K562 (cell line): ENCODE data around the gene FTH1. TPM values are rescaled to one million over a fixed set of nuclear protein-coding genes. Genes with fewer than 3 reads are reported as not detected.

ENCODE experiments used
- CEBPZ ChIP-seq: fragments of 150-350 bp; IDR thresholded peaks from 2 replicates; pipeline ENCODE4 v1.6.1; 2014; ENCODE audit warnings: low read depth, mild to moderate bottlenecking, low read length, borderline replicate concordance
- EGR1 ChIP-seq: fragments of 450-650 bp; conservative IDR thresholded peaks from 2 replicates; pipeline ENCODE4 v1.6.1; 2017; ENCODE audit warnings: mild to moderate bottlenecking
- ERF ChIP-seq: fragments of 450-650 bp; formaldehyde crosslinking; IDR thresholded peaks from 2 replicates; pipeline ENCODE4 v1.4.0; 2020; ENCODE audit warnings: mild to moderate bottlenecking, mixed read lengths
- FOXM1 ChIP-seq, 2 experiments: fragments of 450-650 bp in 1 of 2; sonication (generic) in 1 of 2; formaldehyde crosslinking in 1 of 2; IDR thresholded peaks; 2 replicates each; pipeline versions ENCODE4 v1.6.1 to v1.9.0; 2017 to 2022; ENCODE audit warnings: low read depth in 2 of 2, mild to moderate bottlenecking in 2 of 2, missing genetic modification reagents in 1 of 2, moderate library complexity in 1 of 2
- GABPB1 ChIP-seq: sonication (generic); formaldehyde crosslinking; IDR thresholded peaks from 2 replicates; pipeline ENCODE4 v1.8.0; 2022; ENCODE audit warnings: mild to moderate bottlenecking, missing genetic modification reagents
- JUNB ChIP-seq: fragments of 450-650 bp; formaldehyde crosslinking; conservative IDR thresholded peaks from 2 replicates; pipeline ENCODE4 v1.4.0; 2020; ENCODE audit warnings: mild to moderate bottlenecking
- KDM4B ChIP-seq, 2 experiments: fragments of 450-650 bp in 1 of 2; sonication (generic) in 1 of 2; IDR thresholded peaks; 2 replicates each; pipeline ENCODE4 v1.6.1; 2016 to 2017; ENCODE audit warnings: borderline replicate concordance in 2 of 2, antibody characterized with exemption in 1 of 2, low read depth in 1 of 2, mild to moderate bottlenecking in 1 of 2
- POLR2G ChIP-seq: fragments of 200-400 bp; formaldehyde crosslinking; IDR thresholded peaks from 2 replicates; pipeline ENCODE4 v1.6.1; 2017; ENCODE audit warnings: low read depth, mild to moderate bottlenecking, antibody characterized with exemption, low read length, moderate library complexity
- RFX1 ChIP-seq: fragments of 450-650 bp; IDR thresholded peaks from 2 replicates; pipeline ENCODE4 v1.6.1; 2016; ENCODE audit warnings: mild to moderate bottlenecking, moderate library complexity
- TEAD1 ChIP-seq, 2 experiments: fragments of 450-650 bp in 1 of 2; sonication (generic) in 1 of 2; formaldehyde crosslinking; IDR thresholded peaks; 2 replicates each; pipeline versions ENCODE4 v1.4.0 to v1.8.0; 2020 to 2022; ENCODE audit warnings: mild to moderate bottlenecking in 2 of 2, missing genetic modification reagents in 1 of 2
- ZFP91 ChIP-seq: sonication (generic); formaldehyde crosslinking; IDR thresholded peaks from 2 replicates; pipeline ENCODE4 v1.8.0; 2022; ENCODE audit warnings: mild to moderate bottlenecking, missing genetic modification reagents
- ZKSCAN1 ChIP-seq: fragments of 150-350 bp; IDR thresholded peaks from 2 replicates; pipeline ENCODE4 v1.6.1; 2016; ENCODE audit warnings: low read depth, low read length
- ZKSCAN8 ChIP-seq: fragments of 200-800 bp; sonication (Bioruptor generic); IDR thresholded peaks from 2 replicates; pipeline ENCODE4 v1.6.1; 2016; ENCODE audit warnings: missing genetic modification characterization, missing compliant biosample characterization
- ZNF121 ChIP-seq: sonication (generic); formaldehyde crosslinking; conservative IDR thresholded peaks from 2 replicates; pipeline ENCODE4 v1.8.0; 2022; ENCODE audit warnings: missing genetic modification reagents
- ZNF592 ChIP-seq: fragments of 450-650 bp; IDR thresholded peaks from 2 replicates; pipeline ENCODE4 v1.6.1; 2017; ENCODE audit warnings: antibody characterized with exemption, mild to moderate bottlenecking
- polyA plus RNA-seq, 8 experiments: library from polyadenylated mRNA; depleted of rRNA in 4 of 8; stranded (reverse) in 5 of 8; unstranded in 3 of 8; fragments of >200 nt; fragmentation: Nextera tagmentation in 2 of 8; fragmentation: Illumina TruSeq in 1 of 8; extraction: Ambion mirVana in 2 of 8; extraction: Trizol in 1 of 8; gene quantifications; 2 replicates each; pipeline versions ENCODE4 v1.2.1 to v1.2.3, GENCODE V29; 2011 to 2014; ENCODE audit warnings: inconsistent platforms in 1 of 8, missing spikeins in 1 of 8
- total RNA-seq, 7 experiments: library from RNA; depleted of rRNA in 6 of 7; stranded (reverse); fragments of >200 nt in 6 of 7; fragmentation: Illumina TruSeq in 2 of 7; extraction: Trizol in 2 of 7; gene quantifications; 2 replicates each; pipeline versions ENCODE4 v1.2.1 to v1.2.3, GENCODE V29; 2011 to 2021; ENCODE audit warnings: low replicate concordance in 1 of 7

FTH1 gene
- total and polyA plus RNA-seq, 9 of the 15 experiments (the other 6 are each of a cell fraction or from before 2014, with no cell fraction given), result 370 to 3,146 (median 802) TPM

- no peak for TF ChIP-seq ZFP91 (CRISPR knock-in tag)
- peak; percentile 95 for TF ChIP-seq ZNF121 (CRISPR knock-in tag)
- no peak for TF ChIP-seq ERF
- no peak for TF ChIP-seq RFX1
- TF ChIP-seq GABPB1 (CRISPR knock-in tag), result no peak
- peak; percentile 17 to 31; a peak in 1 of 4 replicates for TF ChIP-seq TEAD1 (CRISPR knock-in tag; IDR thresholded peaks at IDR 0.05)
- 0 out of 2 replicates have a peak, but pooled peaks have one; percentile 31 for TF ChIP-seq ZNF592
- peak; percentile 85 for TF ChIP-seq EGR1
- TF ChIP-seq KDM4B (IDR thresholded peaks at IDR 0.05; ENCODE audit: borderline replicate concordance in 2 of 2, low read depth in 1 of 2), result no peak
- TF ChIP-seq CEBPZ, result no peak
- TF ChIP-seq ZKSCAN1, result no peak
- TF ChIP-seq ZKSCAN8 (CRISPR knock-in tag), result no peak
- TF ChIP-seq FOXM1 (IDR thresholded peaks at IDR 0.05; ENCODE audit: low read depth), result no peak
- TF ChIP-seq FOXM1 (CRISPR knock-in tag; IDR thresholded peaks at IDR 0.05; ENCODE audit: low read depth), result no peak
- no peak for TF ChIP-seq POLR2G
- no peak for TF ChIP-seq JUNB
Observed at GRCh38 chr11:61954106-61954850, 13.2 kb downstream of the FTH1 start (continued).
